Endothelial cell (in vitro differentiated cells): ENCODE data around the gene CD209. TPM values are rescaled to one million over a fixed set of nuclear protein-coding genes. Genes with fewer than 3 reads are reported as not detected.
A peak's percentile ranks its signal among the peaks of the same experiment; 100 is the strongest.

Source experiments
- DNase-seq: peaks from one replicate; pipeline ENCODE4 v3.0.0; 2021; ENCODE audit warnings: low spot score
- H3K27ac Mint-ChIP-seq: one replicate; pipeline ENCODE4 v1.8.0; 2021; ENCODE audit warnings: mixed read lengths, inconsistent platforms; ENCODE audit not compliant: unreplicated experiment
- H3K27me3 Mint-ChIP-seq: one replicate; pipeline ENCODE4 v1.8.0; 2021; ENCODE audit warnings: mild to moderate bottlenecking, moderate library complexity, mixed read lengths, inconsistent platforms; ENCODE audit not compliant: unreplicated experiment
- H3K36me3 Mint-ChIP-seq: one replicate; pipeline ENCODE4 v1.8.0; 2021; ENCODE audit warnings: mild to moderate bottlenecking, low read depth, mixed read lengths, inconsistent platforms; ENCODE audit not compliant: unreplicated experiment
- H3K4me1 Mint-ChIP-seq: one replicate; pipeline ENCODE4 v1.8.0; 2021; ENCODE audit warnings: mild to moderate bottlenecking, mixed read lengths, inconsistent platforms; ENCODE audit not compliant: unreplicated experiment
- H3K4me3 Mint-ChIP-seq: one replicate; pipeline ENCODE4 v1.8.0; 2021; ENCODE audit warnings: mild to moderate bottlenecking, mixed read lengths, inconsistent platforms; ENCODE audit not compliant: unreplicated experiment
- H3K9me3 Mint-ChIP-seq: one replicate; pipeline ENCODE4 v1.8.0; 2021; ENCODE audit warnings: mixed read lengths, inconsistent platforms; ENCODE audit not compliant: unreplicated experiment
- total RNA-seq: library from RNA; stranded (reverse); fragmentation: NEBNext Ultra II Directional; extraction: Animal tissue kit (Norgen Biotek cat#: 25700); gene quantifications from one replicate; pipeline ENCODE4 v1.2.1, GENCODE V29; 2021; ENCODE audit not compliant: unreplicated experiment
- TF ChIP-seq, protein P1 (sequence below): fragments of 200-600 bp; sonication (generic); IDR thresholded peaks from one replicate; pipeline ENCODE4 v1.5.0; 2021; ENCODE audit warnings: antibody characterized with exemption; ENCODE audit not compliant: unreplicated experiment

Gene CD209
- total RNA-seq, 1 donor from 2014 or later = not detected

DNA sequence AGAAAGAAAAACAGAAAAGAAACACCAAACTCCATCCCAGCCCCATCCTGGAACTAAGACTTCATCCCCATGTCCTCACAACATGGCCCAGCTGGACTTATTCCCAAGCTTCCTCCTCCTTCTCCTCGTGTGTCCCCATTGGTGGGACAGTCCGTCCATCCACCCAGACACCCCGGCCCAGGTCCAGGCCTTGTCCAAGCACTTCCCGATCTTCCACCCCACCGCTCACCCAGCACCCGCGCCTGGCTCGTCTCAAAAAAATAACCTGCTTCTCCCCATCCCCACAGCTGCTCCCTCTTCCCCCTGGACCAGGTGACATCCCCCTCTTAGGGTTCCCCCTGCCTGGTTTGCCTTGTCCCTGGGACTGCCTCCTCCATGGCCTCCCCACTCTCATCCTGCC lies 44.0 kb downstream of the CD209 start:
- Mint-ChIP-seq H3K4me1 (no peaks in the 10 kb centered on the region), H3K4me3 (no peak overlapping the region), H3K27ac (no peak overlapping the region)

DNA sequence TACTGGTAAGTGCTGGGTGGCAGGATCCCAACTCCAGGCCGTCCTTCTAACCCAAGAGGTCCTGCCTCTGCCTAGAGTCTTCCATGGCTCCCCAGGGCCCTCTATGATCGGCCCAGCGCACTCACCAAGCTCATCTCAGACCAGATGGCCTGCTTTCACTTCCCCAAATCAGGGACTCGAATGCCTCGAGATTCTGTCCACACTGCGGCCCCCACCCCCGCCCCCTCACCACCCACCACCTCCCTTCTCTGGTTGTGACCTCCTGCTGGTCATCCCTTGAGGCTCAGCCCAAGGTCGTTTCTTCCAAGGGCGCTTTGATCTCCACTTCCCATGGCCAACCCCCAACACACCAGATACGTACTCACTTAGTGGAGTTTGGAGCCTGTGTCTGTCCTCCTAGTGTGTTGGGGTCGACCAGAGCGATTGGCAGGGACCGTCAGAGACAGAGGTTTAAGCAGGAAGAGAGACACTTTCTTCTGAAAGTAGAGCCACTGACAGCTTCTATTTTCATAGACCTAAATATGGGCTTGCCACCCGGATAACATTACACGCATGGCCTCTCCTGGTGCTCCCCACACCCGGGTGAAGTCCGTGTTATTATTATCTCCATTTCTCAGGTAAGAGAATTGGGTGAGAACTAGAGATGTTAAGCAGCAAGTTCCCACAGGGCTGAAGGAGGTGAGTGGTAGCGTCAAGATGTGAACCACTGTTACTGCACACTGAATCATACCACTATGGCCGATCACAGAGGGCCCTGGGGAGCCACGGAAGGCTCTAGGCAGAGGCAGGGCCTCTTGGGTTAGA lies 45.5 kb downstream of the CD209 start, which contains the start of gene FCER2:
Gene FCER2, minus strand, starts transcription at position 478 of the 804 bp plus-strand sequence. CDS start 2,371 bp downstream, outside the sequence.
- Mint-ChIP-seq H3K9me3 (no peaks in the 10 kb centered on the region), H3K27ac (no peak within 1 kb of the TSS), H3K4me1 (no peaks in the 10 kb centered on the region), H3K36me3 (no peaks in the 10 kb centered on the region), H3K27me3 (peaks cover 16% of the 10 kb centered on the region), H3K4me3 (no peak within 1 kb of the TSS)
- DNase-seq = no peak
- TF ChIP-seq, protein P1, sequence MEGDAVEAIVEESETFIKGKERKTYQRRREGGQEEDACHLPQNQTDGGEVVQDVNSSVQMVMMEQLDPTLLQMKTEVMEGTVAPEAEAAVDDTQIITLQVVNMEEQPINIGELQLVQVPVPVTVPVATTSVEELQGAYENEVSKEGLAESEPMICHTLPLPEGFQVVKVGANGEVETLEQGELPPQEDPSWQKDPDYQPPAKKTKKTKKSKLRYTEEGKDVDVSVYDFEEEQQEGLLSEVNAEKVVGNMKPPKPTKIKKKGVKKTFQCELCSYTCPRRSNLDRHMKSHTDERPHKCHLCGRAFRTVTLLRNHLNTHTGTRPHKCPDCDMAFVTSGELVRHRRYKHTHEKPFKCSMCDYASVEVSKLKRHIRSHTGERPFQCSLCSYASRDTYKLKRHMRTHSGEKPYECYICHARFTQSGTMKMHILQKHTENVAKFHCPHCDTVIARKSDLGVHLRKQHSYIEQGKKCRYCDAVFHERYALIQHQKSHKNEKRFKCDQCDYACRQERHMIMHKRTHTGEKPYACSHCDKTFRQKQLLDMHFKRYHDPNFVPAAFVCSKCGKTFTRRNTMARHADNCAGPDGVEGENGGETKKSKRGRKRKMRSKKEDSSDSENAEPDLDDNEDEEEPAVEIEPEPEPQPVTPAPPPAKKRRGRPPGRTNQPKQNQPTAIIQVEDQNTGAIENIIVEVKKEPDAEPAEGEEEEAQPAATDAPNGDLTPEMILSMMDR = no peak

More for the DNA sequence above, 44.0 kb downstream of the CD209 start:
- Mint-ChIP-seq H3K27me3 (peaks cover 16% of the 10 kb centered on the region), H3K36me3 (no peaks in the 10 kb centered on the region), H3K9me3 (no peaks in the 10 kb centered on the region)
- no peak for DNase-seq
- TF ChIP-seq, protein P1 = no peak

DNA sequence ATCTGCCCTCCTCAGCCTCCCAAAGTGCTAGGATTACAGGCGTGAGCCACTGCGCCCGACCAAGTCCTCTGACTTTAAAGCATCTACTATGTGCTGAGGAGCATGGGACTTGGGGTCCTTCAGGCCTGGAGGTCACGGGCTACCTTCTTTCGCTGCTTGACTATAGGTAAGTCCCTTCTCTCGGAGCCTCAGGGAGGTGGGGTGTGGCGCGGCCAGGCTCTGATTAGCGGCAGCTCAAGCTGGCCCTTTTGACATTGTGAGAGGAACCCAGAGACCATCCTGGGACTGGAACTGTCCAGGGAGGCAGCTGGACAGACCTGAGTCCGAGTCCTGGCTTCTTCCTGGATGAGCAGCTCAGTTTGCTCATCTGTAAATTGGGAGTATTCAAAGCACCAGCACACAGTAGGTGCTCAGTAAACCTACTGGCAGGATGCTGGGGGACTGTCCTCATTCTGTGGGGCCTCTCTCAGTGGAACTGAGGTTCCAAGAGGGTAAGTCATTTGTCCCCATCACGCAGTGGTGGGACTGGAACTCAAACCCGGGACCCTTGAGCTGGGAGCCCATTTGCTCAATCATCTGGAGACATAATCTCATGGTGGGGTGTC lies 46.2 kb downstream of the CD209 start:
- peaks cover 18% of the 10 kb centered on the region for H3K27me3 Mint-ChIP-seq
- no peak overlapping the region for H3K27ac Mint-ChIP-seq
- no peaks in the 10 kb centered on the region for H3K9me3 Mint-ChIP-seq
- no peaks in the 10 kb centered on the region for H3K4me1 Mint-ChIP-seq
- no peak overlapping the region for H3K4me3 Mint-ChIP-seq
- no peak for DNase-seq
- no peaks in the 10 kb centered on the region for H3K36me3 Mint-ChIP-seq
- TF ChIP-seq, protein P1 = no peak

DNA sequence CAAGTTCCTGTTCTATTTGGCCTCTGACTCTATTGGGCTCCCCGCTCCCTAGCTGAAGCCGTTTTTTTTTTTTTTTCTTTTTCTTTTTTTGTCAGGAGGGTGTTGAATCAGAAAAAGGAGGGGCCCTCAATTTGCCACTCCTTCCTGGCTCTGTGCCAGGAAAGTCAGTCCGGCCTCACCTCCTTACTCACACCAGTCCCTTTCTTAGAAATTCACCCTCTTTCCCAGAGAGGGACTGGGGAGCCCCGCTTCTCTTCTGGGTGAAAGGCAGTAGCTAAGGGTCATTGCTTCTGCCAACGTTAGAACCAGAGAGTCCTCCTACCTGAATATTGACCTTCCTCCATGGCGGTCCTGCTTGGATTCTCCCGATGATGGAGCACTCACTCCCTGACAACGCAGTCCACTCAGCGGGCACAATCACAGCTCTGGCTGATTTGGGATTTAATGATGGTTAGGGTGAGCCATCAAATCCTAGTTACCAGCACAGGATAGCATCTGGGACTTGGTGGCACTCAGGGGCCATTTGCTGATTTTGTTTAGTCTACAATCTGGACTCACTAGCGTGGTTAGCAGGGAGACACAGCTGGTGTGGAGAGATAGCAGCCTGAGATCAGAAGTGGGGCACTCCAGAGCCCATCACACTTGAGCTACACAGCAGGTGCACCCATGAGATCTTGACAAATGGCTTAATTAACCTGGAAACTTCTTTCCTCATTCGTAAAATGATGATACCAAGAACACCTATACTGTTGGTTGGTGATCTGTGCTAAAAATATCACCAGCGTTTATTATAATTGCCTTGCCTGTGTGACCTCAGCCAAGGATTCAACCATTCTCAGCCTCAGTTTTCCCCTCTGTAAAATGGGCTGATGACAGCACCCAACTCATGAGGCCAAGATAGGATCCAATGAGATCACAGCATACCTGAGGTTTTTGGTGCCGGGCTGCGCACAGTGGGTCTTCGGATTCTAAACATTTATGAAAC lies 47.6 kb downstream of the CD209 start:
- no peak for DNase-seq
- no peaks in the 10 kb centered on the region for H3K4me1 Mint-ChIP-seq
- no peaks in the 10 kb centered on the region for H3K36me3 Mint-ChIP-seq
- peaks cover 13% of the 10 kb centered on the region for H3K27me3 Mint-ChIP-seq
- H3K9me3 Mint-ChIP-seq = no peaks in the 10 kb centered on the region
- TF ChIP-seq, protein P1 = no peak
- H3K27ac Mint-ChIP-seq = no peak overlapping the region
- H3K4me3 Mint-ChIP-seq = peak overlapping the region; percentile 53
